Fibroblast of mammary gland (primary cell): ENCODE results near the gene PCSK5.

Experiments used
- DNase-seq: peaks from one replicate; pipeline ENCODE4 v3.0.0-alpha.2; 2010; ENCODE audit warnings: low read depth
- H3K4me3 ChIP-seq: 2 replicates; pipeline ENCODE4 v1.5.1; 2011; ENCODE audit warnings: low read depth, mild to moderate bottlenecking, low read length, moderate library complexity; ENCODE audit not compliant: control insufficient read depth
- TF ChIP-seq, protein P1 (sequence below): conservative IDR thresholded peaks from 2 replicates; pipeline ENCODE4 v1.5.1; 2011; ENCODE audit warnings: low read depth, low read length, inconsistent platforms; ENCODE audit not compliant: control insufficient read depth, insufficient read depth

PCSK5 gene

DNA sequence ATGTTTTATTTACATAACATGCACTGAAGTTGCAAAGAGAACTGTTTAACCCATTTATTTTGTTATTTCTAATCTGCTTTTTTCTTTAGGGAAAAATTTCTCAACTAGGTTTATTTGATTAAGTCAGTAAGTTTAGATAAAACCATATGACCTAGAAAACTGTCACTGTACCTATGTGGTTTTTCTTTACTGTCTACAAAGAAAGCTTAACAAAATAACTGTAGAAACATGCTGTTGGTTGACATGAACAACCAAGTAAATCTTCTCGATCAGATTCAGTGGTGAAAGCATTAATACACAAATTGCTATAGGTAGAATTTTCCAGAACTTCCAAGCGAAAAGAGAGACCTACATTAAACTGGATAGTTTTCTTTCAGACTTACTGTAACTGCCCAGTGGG is 137.4 kb downstream of the PCSK5 start:
- no peak for DNase-seq
- no peak overlapping the region for H3K4me3 ChIP-seq
- TF ChIP-seq, protein P1, sequence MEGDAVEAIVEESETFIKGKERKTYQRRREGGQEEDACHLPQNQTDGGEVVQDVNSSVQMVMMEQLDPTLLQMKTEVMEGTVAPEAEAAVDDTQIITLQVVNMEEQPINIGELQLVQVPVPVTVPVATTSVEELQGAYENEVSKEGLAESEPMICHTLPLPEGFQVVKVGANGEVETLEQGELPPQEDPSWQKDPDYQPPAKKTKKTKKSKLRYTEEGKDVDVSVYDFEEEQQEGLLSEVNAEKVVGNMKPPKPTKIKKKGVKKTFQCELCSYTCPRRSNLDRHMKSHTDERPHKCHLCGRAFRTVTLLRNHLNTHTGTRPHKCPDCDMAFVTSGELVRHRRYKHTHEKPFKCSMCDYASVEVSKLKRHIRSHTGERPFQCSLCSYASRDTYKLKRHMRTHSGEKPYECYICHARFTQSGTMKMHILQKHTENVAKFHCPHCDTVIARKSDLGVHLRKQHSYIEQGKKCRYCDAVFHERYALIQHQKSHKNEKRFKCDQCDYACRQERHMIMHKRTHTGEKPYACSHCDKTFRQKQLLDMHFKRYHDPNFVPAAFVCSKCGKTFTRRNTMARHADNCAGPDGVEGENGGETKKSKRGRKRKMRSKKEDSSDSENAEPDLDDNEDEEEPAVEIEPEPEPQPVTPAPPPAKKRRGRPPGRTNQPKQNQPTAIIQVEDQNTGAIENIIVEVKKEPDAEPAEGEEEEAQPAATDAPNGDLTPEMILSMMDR: no peak

DNA sequence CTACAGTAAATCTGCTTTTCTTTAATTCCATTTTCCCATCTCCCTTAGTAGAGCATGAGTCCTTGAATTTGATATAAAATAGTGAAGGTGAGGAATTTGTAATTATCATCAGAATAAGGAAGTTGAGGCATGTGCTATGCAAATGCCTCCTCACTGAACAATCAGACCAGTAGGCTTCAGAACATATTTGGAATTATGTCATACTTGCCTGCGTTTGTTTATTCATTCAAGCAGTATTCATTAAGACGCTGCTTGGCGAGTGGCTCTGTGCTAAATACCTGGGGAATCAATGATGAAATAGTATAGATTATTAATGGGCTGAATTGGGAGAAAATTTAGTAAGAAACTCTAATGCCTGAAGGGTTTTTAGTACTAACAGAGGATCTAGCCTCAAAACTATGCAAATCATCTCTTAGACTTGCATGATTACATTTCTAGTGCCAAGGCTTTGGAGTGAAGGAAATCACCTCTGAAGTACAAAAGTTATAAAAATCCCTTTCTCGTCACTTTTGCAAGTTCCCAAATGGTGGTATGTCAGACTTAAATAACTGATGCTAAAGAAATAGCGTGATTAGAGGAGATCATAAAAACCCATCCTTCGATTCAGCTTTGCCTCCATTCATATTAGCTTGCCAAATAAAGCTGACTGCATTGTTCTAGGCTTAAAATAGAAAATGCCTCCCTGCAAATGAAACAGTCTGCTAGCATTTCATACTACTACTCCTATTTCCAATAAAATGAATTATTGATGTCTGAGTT is 141.7 kb downstream of the PCSK5 start:
- TF ChIP-seq, protein P1: no peak
- H3K4me3 ChIP-seq: no peak overlapping the region
- no peak for DNase-seq

DNA sequence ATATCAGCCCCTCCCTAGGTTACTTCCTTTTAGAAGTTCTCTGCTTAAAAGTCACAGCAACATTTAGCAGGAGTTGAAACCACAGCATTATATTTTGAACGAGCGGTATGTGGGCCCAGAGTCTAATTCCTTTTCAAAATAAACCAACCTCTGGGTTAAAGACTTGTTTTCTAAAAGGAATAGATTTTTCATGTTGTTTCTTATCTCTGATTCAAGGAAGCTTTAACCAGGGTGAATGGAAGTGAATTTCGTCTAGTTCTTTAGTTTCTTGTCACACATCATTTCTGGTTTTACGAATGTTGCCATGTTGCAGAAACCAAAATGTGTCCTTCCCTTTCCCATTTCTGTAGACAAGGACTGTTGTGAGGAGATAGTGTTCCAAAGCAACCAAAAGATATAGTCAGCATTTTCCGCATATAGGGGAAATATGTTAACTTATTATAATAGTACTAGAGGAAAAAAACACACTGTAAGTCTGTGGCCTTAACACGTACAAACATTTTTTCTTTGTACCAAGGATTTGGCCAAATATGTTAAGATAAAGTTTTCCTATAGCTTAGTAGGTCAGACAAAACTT is 142.4 kb downstream of the PCSK5 start:
- no peak overlapping the region for H3K4me3 ChIP-seq
- TF ChIP-seq, protein P1: no peak
- no peak for DNase-seq

DNA sequence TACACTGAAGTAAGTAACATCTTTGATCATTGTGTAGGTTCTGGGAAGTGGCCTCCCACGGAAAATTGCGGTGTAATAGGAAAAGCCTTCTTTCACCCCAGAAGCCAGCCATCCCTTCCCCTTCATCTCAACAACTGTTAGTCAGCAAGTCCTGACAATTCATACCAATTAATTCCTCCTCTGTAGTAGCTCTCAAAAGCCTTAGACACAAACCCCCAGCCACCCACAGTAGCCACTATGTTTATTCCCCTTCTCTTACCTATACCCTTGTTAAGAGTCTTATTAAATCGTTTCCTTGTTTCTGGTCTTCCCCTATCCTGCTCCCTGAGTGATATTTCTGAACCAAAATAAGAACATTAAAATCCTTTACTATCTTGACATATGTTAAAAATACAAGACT is 143.6 kb downstream of the PCSK5 start:
- no peak for DNase-seq
- no peak overlapping the region for H3K4me3 ChIP-seq
- TF ChIP-seq, protein P1: no peak

DNA sequence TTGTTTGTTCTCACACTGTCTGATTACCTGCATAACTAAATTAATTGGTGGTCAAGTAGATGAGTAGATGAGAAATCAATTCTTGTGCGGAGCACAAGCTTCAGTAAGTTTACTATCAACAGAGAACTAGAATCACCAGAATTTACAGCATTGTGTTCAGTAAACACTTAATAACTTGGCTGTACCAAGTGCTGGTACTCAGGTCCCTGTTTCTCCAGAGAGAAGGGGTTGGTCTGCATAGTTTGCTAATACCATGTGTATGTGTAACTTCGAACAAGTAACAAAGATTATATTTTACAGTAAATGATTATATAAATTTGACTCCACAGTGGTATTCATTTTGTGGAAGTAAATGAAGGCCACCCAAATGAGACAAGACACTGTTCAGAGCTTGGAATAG is 146.3 kb downstream of the PCSK5 start:
- no peak for DNase-seq
- no peak overlapping the region for H3K4me3 ChIP-seq
- TF ChIP-seq, protein P1: no peak

DNA sequence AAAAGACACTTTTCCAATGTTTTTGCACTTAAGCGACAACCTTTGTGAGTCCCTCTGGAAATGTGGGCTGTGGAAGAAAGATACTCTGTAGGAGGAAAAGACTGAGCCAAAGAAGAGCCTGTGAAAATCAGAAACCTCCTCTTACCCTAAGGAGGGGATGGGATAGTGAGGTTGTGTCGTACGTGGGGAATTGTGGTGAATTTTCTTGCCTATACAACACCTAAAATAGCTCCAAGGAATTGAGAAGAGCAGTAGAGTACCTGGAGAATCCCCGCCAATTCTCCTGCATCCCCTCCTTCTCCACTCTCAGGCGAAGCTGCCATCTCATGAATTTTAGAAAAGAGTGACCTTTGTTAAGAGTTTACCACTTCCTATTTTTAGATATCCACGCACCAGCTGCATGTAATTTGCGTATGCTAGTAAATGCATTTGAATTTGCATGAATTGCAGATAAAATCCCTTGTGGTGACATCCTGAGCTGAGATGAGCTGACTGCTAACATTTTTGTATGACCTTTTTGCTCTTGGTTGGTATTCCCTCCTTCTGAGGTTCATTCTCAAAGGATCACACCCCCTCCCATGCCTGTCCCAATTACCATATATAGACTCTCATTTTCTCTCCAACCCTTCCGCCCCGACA is 147.2 kb downstream of the PCSK5 start:
- H3K4me3 ChIP-seq: no peak overlapping the region
- TF ChIP-seq, protein P1: no peak
- no peak for DNase-seq
